Stimulated activated CD8-positive, alpha-beta memory T cell treated with anti-CD3 and anti-CD28 coated beads, Interleukin-7, amount 100 ng/mL, for 24 hours (primary cell): ENCODE data around the gene NEURL1B.
"Not testable (repeated sequence)": the region's sequence is repeated elsewhere in the genome, so short reads cannot be mapped to it uniquely, and the experiment has no call there.

Source experiments
- DNase-seq: peaks from one replicate; pipeline ENCODE4 v3.0.0-alpha.2; 2020; ENCODE audit warnings: low read depth

Gene NEURL1B

DNA sequence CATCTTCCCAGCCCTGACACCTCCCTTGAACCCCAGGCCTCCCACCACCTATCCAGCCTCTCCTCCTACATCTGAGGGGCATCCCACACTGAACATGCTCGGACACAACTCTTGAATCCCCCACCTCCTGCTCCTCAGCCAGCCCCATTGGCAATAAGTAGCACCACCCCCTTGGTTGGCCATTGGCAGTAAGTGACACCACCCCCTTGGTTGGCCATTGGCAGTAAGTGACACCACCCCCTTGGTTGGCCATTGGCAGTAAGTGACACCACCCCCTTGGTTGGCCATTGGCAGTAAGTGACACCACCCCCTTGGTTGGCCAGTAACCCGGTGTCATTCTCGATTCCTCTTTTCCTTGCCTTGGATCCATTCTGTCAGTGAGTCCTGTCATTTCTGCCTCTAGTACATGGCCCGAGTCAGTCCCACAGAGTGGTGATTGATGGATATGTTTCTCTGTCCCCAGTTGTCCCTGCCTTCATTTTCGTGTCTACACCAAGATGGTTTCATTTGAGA, 37.4 kb downstream of the NEURL1B start:
- DNase-seq, result not testable (repeated sequence)

DNA sequence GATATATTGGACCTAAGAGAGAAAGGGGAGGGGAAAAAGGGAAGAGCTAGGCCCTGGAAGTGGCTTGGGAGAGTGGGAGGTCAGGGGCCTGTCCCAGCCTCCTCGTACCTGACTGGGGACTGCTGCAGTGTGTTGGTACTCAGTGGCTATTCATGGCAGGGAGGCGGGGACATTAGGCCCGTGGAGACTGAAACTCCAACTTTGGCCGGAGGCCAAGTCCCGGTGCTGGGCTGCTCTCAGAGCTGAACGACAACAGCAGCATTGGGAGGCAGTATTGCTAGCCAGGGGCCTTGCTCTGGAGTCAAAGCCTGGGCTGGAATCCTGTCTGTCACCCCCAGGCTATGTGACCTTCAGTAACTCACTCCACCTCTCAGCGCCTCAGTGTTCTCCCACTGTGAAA, 37.8 kb downstream of the NEURL1B start:
- no peak for DNase-seq

GRCh38 chr5:172679628-172680212, 38.7 kb downstream of the NEURL1B start:
- DNase-seq, result no peak

- no peak for DNase-seq
These were observed 39.9 kb downstream of the NEURL1B start for GRCh38 chr5:172680921-172681320.

GRCh38 chr5:172681421-172681820, 40.4 kb downstream of the NEURL1B start:
- no peak for DNase-seq

- no peak for DNase-seq
These were observed 42.2 kb downstream of the NEURL1B start for GRCh38 chr5:172683264-172683644.

GRCh38 chr5:172683645-172684471, 42.8 kb downstream of the NEURL1B start:
- DNase-seq, result peak; percentile 24

DNA sequence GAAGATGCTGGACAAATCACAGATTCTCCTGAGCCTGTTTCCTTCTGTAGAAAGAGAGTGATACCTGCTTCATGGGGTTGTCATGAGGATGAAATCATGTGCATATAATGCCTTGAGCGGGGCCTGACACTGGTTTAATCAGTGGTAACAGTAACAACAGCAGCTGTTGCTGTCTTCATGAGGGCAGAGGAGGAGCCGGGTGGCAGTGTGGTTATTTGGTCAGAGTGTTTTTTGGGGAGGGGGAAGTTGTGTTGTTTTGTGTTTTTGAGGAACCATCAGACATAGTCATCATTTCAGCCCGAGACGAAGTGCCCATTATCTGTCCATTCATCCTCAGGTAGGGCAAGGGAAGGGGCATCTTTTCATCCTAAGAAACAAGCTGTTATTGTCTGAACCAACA, 44.0 kb downstream of the NEURL1B start:
- DNase-seq, result no peak

DNA sequence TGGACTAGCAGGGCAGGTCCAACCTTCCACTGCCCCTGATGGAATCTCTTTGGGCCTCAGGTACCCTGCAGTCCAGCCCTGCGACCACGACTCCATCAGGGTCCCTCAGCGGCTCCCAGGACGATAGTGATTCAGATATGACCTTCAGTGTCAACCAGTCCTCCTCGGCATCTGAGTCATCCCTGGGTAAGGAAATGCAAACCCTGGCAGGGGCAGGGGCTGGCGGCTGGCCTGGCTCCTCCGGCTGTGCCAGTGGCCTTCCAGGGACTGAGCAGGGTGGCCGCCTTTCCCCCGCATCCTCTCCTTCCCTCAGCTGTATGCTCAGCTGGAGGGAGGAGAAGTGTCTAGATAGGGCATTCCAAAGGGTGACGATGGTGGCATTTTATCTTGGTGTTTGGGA, 45.0 kb downstream of the NEURL1B start:
- DNase-seq, result no peak

DNA sequence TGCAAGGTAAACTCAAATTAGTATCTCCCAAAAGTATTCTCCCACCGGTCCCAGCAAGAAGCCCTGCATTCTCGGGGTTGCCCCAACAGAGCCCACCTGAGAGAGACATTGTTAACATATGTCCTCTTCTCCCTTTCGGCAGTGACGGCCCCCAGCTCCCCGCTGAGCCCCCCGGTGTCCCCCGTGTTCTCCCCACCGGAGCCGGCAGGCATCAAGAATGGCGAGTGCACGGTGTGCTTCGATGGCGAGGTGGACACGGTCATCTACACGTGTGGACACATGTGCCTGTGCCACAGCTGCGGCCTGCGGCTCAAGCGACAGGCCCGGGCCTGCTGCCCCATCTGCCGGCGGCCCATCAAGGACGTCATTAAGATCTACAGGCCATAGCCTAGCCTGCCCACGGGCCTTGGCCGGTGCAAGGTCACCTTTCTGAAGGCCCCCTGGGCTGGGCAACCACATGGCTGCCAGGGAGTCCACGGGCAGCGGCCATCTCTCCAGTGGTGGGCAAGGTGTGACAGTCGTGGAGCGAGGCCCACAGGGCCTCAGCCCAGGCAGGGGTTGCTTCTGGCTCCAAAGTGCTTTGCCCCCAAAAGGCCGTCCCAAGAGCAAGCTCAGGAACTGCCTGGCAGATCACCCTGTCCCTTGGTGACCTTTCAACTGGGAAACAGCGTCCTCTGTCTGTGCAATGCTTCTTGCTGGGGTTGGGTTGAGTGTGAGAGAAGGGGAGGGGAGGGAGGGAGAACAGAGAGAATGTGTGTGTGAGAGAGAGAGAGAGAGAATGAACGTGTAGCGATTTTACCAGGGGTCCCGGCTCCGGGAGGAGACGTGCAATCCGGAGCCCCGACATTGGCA, 45.7 kb downstream of the NEURL1B start:
- DNase-seq, result no peak

- no peak for DNase-seq
These were observed 46.9 kb downstream of the NEURL1B start for GRCh38 chr5:172687940-172688339.

GRCh38 chr5:172688349-172689217, 47.5 kb downstream of the NEURL1B start:
- no peak for DNase-seq

DNA sequence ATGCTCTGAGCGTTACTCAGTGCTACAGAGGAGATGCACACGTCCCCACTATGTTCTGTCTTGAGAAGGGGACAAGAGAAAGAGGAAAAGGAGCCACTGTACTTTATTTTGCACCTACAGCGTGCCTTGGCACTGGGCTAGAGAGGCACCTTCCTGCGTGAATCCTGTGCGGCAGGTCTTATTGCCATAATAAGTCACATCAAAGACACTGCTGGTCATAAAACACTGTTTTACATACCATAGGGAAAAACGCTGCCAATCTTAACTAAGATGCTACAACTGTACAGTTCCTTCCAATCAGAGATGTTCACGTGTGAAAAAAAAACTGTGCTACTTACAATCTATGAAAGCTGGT, 48.1 kb downstream of the NEURL1B start:
- no peak for DNase-seq

GRCh38 chr5:172689801-172690200, 48.7 kb downstream of the NEURL1B start:
- DNase-seq, result no peak

DNA sequence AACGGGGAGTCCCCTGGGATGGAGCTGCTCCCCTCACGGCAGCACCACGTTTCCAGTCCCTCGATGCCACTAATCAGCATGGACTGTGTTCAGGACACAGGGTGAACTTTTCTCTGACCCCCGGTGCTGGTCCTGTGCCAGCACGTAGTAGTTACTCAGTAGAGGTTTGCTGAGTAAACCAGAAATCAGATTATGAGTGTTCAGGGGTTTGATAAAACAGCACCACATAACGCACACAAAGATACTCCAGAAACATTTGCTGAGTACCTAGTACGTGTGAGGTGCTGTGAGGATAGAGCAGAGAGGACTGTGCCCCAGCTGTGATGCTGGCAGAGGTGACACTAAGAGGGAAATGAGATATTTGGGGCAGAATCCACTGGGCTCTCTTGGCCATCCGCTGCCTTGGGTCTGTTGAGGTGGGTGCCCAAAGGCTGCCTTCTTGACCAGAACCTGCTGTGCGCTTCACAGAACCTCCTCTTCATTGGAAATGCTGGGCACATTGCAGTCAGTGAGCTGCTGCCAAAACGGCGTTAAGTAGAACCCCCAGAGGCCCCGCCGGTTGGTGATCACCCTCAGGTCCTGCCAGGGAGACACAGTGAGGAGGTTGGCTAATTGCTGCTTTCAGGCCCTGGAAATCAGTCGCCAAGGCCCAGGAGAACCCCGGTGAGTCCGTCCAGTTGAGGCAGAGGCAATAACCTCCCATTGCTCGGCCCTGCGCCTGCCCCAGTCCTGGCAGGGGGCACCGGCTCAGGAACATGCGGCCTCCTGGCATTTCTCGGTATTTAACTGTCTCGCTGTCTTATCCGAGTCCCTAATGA, 49.4 kb downstream of the NEURL1B start:
- DNase-seq, result no peak

- DNase-seq, result no peak
These were observed 50.8 kb downstream of the NEURL1B start for GRCh38 chr5:172691886-172692285.

DNA sequence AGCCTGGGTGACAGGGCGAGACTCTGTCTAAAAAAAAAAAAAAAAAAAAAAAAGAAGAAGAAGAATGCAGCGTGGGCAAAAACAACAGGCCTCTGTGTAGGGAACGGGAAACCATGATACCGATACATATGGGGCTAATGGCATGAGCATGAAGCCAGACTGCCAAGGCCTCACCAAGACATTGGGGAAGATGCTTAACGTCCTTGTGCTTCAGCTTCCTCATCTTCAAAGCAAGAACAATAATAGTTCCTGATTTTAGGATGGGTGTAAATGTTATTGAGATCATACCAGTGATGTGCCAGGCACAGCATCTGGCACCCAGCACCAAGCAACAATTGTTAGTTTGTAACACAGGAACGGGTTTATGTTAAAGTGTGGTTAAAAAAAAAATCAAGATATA, 51.4 kb downstream of the NEURL1B start:
- DNase-seq, result no peak

- no peak for DNase-seq
These were observed 51.9 kb downstream of the NEURL1B start for GRCh38 chr5:172692981-172693380.

GRCh38 chr5:172694061-172694460, 53.0 kb downstream of the NEURL1B start:
- no peak for DNase-seq

DNA sequence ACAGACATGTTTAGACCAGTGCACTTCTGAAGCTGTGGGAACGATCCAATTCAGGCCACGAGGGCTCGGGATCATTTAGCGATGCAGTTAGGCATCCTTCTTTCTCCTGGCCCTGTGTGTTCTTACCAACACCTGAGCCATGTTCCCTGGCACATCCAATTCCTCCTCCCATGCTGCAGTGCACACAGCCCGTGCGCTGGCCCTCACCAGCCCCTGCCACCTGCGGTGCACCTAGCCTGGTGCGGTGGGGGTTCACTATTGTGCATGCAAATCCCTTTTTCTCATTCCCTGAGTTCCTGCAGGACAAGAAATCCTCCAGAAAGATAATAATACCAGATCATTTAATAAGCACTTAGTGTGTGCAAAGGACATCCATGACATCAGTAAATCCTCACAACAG, 53.5 kb downstream of the NEURL1B start:
- DNase-seq, result no peak
